T-helper 1 cell treated with Interleukin-12 subunit alpha and Interleukin-12 subunit beta and Interleukin-4 antibody, amounts not matched to agents 30 ng/mL and 1 ng/mL, for 36 hours (primary cell): ENCODE data around the gene TREML1. TPM values are rescaled to one million over a fixed set of nuclear protein-coding genes. Genes with fewer than 3 reads are reported as not detected.
"Not testable (repeated sequence)": the region's sequence is repeated elsewhere in the genome, so short reads cannot be mapped to it uniquely, and the experiment has no call there.

Source experiments
- intact Hi-C: fragments of 100-400 bp; cut with micrococcal nuclease; formaldehyde crosslinking; loops from one replicate; pipeline ENCODE4 v1.15.1; 2024
- total RNA-seq: library from RNA; stranded (reverse); gene quantifications from 2 replicates; pipeline ENCODE4 v1.2.3, GENCODE V29; 2022

TREML1 gene, protein sequence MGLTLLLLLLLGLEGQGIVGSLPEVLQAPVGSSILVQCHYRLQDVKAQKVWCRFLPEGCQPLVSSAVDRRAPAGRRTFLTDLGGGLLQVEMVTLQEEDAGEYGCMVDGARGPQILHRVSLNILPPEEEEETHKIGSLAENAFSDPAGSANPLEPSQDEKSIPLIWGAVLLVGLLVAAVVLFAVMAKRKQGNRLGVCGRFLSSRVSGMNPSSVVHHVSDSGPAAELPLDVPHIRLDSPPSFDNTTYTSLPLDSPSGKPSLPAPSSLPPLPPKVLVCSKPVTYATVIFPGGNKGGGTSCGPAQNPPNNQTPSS
- total RNA-seq = not detected in 2 replicates

DNA sequence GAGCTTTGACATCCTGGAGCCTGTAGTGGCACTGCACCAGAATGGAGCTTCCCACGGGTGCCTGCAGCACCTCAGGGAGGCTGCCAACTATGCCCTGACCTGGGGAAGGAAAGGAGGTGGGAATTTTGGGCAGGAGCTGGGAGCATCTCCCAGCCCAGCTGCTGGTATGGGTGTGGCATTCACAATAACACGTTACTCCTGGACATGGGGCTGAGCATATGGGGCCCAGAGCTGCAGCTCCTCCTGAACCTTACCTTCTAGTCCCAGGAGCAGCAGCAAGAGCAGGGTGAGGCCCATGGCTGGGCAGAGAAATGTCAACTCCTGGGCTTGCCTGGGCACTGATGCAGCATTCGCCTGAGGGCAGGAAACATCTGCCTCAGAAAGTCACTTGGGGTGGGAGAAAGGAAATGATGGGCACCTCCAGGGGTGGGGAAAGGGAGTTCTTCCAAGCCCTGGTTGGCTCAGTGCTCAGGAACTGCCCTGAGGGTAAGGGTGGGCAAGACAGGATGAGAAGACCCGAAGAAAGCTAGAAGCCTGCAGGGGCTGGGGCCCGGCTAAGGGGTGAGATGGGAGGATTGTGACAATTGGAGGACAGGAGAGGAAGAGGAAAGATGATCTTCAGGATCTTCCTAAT, at the start of gene TREML1:
TSS of gene TREML1 (minus strand) at position 356 of the 634 bp plus-strand sequence. CDS start at position 297, 59 bp downstream.
- intact Hi-C loops = no loop called here

DNA sequence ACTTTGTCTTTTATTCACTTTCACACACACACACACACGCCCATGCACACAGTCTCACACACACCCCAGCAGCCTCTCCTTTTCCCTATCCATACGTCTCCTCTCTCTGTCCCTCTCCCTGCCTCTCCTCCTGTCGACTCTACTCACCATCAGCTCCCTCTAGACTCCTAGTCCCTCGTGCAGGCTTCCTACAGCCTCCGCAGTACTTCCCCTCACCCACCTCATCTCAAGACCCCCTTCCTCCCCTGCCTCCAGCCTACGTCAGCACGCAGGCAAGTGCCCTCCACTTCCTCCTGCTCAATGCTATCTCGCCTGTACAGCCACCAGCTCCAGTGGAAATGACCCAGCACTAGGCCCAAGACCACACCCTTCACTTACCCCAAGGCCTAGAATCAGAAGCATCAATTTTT, 47.6 kb upstream of the TREML1 start:
- intact Hi-C loops = loop anchor here (2.0 to 5.0 kb wide), 5 partner anchors 19 to 829 kb away; no protein-coding TSS in a partner anchor

DNA sequence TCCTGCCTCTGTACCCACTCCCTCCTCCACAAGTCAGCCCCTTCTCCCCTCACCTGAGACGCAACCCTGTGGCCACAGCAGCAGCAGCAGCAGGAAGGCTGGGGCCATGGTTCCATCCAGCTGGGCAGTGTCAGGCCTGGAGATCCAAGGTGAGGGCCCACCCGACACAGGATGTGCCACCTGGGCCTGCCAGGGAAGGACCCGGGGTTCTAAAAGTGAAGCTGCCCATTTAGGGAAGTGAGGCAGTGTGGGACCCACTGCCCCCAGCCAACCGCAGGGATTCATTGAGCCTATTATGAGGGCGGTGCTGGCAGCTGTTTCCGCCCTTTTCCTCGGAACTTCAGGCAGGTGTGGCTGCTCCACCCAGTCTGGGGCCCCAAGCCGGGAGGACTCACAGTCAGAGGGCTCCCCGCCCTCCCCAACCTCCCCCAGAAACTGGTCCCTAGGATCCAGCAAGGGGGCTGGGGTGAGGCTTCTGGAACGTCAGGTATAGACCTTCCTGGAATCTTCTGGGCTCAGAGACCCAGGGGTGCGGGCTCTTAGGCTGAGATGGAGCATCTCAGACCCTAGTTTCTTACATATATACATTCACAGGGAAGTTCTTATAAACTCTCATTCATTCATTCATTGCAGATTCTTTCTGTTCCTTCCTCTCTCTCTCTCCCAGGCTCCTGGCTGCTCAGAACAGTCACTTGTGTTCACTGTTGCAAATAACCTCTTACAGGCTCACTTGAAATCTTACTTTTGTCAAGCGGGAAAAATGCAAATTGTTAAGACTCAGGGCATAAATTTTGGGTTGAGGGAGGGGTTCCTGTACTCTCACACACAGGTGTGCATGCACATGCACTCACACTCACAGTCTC, 47.0 kb upstream of the TREML1 start, which contains the start of gene TREML2:
TSS of gene TREML2 (minus strand) at position 249 of the 863 bp plus-strand sequence. CDS start at position 108, 141 bp downstream.
- intact Hi-C loops = loop anchor here (1.0 to 5.0 kb wide), 7 partner anchors 18 to 829 kb away; partner anchors contain the start of genes NFYA and OARD1

DNA sequence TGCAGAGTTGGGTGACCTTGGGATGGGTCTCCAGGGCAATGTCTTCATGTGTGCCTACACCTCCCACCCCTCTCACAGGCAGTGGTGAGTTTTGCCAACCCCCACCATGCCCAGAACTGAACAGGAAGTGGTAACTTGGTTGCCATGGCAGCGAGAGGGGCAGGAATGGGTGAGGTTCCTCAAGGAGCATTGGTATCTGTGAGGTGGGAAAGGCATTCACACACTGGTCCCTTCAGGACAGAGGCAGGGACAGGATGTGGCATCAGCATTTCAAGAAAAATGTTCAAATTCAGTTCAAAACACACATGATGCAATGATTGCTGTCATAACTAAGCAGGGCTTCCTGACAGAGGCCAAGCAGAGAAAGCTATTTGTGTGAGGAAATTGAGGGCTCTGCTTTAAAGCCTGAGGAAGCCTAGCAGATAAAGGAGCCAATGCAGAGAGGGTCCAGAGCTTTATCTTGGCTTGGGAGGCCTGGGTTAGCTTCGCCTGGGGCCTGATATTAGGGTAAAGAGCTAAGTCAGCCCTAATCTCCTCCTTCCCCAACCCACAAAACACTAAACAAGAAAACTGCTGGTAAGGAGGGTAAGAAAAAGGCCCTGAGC, 46.3 kb upstream of the TREML1 start:
- intact Hi-C loops = loop anchor here (1.0 to 5.0 kb wide), 7 partner anchors 18 to 828 kb away; partner anchors contain the start of genes NFYA and OARD1

DNA sequence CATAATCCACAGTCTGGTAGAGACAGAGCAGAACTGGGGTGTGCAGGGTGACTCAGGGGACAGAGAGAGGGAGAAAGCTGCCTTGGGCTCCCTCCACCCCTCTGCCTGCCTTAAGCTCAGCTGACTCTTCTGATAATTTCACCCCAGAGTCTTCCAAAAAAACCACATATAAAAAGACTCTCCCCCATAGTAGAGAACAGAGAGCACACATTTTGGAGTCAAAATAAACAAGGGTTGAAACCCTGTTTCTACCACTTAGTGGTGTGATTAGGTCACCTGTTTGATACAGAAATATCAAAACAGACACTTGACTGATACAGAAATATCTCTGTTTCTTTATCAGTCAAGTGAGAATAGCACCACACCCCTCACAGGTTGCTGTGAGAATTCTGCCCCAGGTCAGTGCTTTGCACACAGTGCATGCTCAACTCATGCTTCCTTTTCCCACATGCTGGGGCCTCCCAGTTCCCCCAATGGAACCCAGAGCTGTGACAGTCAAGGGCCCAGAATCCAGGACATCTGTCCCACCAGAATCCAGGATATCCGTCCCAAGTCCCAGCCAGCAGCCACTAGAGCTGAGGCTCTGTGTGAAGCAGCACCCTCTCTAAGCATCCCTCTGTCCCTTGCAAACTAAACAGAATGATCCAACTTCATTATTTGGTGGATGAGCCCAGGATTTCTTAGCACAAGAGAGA, 45.6 kb upstream of the TREML1 start:
- intact Hi-C loops = loop anchor here (1.0 to 5.0 kb wide), 7 partner anchors 17 to 827 kb away; partner anchors contain the start of genes NFYA and OARD1

DNA sequence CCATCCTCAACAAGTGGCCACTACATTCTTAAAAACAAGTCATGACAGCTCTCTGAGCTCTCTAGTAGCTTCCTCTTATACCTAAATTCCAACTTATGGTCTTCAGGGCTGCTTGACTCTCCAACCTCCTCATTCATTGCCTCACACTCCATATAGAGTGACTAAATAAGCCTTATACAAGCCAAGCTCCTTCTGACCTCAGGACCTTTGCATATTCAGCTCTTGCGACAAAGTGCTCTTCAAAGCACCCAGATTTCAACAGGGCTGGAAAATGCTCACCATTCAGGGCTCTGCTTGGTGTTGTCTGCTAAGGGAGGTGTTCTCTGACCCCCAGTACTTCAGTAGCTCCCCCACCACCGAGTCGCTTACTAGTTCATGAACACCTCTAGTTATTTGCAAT, 43.1 kb upstream of the TREML1 start:
- intact Hi-C loops = no loop called here

DNA sequence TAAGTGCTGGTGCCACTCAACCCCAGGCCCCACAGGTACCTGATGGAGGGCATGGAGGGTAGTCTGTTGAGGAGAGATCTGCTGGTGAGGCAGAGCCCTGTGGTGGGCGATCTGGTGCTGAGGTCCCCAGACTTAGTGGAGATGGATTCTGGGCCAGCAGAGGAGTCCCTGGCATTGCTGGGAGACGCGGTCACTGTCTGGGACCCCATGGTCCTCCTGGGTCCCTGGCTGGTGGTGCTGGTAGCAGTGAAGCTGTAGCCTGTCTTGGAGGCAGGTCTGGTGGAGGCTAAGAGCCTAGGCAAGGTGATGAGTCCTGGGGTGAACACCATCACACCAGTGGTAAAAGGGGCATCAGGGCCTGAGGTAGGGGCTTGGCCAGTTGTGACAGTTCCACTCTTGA, 40.2 kb upstream of the TREML1 start:
- intact Hi-C loops = no loop called here

DNA sequence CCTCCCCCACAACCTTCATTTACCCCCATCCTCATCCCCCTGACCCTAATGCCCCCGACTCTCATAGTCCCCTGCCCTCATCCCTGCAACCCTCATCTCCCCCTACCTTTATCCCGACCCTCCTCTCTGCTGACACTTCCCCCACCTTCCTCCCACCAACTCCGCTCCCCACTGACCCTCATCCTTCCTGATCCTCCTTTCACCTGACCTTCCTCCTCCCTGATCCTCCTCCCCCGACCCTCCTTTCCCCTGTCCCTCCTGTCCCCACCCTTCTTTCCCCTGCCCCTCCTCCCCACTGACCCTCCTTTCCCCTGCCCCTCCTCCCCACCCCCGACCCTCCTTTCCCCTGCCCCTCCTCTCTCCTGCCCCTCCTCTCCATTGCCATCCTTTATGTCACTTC, 39.7 kb upstream of the TREML1 start:
- intact Hi-C loops = no loop called here

DNA sequence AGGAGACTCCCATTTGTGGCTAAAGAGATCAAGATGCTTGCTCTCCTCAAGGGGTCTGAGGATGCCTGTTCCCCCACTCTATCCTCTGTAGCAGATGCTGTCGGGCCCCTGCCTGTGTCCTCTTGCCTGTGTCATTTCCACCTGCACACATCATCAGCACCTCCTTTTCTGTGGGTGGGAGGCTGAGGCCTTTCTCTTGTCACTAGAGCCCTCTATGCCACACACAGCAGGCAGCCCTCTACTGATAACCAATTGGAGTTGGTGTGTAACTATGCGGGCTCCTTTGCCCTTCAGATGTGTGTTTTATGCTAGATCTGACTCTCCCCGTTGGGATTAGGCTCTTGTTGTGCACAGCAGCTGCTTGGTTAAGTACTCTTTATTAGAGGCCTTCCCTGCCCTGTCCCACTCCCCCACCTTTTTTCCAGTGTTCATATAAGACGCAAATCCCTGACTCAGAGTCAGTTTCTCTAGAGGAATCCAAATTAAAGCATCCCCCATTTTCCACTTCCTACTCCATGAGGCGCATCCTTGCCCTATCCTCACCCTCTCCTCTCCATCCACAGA, 39.1 kb upstream of the TREML1 start:
- intact Hi-C loops = no loop called here

DNA sequence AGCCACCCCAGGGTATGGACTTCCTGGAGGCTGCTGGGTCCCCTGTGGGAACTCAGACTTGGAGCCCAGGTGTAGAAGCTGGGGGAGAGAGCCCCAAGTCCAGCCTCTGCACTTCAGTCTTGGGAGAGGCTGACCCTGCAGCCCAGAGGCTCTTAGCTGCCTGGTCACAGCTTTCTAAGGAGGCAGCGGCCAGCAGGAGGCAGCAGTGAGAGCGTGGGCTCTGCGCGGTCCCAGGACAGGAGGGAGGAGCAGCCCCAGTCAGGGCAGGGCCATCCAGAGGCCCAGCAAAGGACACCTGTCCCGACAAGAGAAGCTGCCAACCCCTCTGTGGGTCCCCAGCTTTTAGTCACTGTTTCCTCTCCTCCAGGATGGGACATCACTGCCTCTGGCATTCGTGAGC, 37.4 kb upstream of the TREML1 start:
- intact Hi-C loops = loop anchor here (1.0 kb wide), 1 partner anchor 127 kb away; no protein-coding TSS in a partner anchor

DNA sequence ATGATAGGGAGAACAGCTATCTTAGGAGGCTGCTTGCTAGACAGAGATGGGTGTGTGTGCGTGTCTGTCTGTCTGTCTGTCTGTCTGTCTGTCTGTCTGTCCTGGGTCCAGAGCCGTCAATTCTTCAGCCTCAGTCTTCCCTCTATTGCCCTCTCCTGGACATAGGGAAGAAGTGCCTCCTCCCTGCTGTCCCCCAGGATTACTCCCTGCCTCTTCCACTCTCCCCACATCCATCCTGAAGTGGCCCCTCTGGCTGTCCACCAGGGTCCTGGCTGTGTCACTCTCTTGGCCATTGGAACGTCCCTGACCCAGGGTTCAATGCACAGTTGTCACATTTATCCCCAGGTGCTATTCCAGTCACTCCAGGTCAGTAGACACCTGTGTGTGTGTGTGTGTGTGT, 36.6 kb upstream of the TREML1 start:
- intact Hi-C loops = loop anchor here (1.0 kb wide), 1 partner anchor 128 kb away; no protein-coding TSS in a partner anchor

DNA sequence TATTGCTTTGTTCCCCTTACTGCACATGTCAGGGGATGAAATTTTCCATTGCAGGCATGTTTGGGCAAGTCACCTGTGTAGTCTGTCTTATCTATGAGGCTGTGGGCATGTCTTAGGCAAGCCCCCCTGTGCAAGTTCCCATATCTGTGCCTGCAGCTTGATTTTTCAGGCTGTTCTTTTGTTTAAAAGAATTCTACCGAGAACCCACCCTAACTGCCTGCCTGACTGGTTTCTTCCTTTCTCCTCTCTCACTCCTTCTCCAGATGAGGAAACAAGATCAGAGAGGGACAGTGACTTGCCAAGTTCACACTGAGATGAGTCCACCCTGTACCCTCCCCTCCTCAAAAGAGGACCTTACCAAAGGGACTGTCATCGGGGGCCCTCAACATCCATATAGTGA, 35.8 kb upstream of the TREML1 start:
- intact Hi-C loops = no loop called here

DNA sequence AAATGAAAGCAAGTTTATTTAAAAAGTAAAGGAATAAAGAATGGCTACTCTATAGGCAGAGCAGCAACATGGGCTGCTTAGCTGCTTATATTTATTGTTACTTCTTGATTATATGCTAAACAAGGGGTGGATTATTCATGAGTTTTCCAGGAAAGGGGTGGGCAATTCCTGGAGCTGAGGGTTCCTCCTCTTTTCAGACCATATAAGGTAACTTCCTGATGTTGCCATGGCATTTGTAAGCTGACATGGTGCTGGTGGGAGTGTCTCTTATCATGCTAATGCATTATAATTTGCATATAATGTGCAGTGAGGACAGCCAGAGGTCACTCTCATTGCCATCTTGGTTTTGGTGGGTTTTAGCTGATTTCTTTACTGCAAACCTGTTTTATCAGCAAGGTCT, 34.9 kb upstream of the TREML1 start:
- intact Hi-C loops = not testable (repeated sequence)

DNA sequence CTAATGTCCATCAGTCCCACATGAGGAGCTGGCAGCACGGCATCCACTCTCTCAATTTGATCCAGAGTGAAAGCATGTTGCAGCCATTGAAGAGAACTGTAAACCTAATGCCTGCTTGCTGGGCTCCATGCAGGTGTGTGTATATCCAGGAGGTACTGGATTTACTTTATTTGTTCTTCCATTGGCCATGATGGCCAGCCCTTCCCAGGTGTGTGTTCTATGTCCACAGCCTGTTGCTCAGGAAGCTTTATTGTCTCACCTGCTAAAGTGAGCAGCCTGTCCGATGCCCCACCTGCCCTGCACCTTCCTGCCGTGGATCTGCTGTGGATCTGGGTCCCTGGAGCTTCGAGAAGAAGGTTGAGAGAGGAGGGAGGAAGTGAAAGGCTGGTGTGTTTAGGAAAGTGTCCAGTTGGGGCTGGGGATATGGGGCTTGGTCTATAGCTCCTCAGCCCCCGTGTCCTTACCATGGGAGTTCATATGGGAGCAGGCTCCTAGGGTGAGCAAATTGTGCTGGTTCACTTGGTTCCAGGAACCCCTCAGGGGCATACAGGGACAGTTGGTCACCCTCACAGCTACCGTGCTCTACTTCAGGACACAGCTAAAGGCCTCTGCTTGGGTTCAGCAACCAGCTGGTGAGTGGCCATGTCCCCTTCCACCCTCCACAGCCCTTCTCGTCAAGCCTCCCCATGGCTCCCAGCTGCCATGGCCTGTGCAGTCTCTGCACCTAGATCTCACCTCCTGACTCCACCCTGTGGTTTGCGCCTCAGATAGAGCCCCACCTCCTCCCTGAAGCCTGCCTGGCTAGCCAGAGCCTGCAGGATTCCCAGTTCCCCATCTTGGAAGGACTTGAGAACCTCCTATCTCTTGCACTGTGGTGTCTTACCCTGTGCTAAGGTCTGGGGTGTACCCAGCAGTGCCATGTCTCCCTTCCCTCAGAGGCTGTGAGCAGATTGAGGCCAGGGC, 34.1 kb upstream of the TREML1 start:
- intact Hi-C loops = no loop called here

DNA sequence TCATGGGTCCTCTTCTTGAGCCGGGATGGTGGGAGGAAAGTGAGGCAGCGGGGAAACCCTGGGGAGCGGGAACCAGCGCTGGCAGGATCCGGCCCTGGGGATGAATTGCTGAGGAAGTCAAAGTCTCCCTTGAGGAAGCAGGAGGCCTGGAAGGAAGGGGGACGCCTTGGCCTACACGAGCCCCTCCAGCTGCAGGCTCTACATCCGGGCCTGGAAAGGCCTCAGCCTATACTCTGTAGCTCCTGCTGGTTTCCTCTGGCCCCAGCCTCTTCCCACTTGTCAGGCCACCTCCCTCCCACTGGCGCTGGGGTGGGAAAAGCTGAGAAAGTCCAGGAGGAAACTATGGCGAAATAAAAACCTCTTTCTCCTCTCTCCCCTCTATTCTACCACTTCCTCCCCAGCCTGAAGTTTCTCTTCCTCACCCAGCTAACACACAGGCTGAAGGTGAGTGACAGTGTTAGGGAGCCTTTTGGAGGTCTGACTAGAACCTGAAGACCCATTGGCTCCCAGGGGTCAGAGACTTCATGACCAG, 31.9 kb upstream of the TREML1 start:
- intact Hi-C loops = no loop called here

DNA sequence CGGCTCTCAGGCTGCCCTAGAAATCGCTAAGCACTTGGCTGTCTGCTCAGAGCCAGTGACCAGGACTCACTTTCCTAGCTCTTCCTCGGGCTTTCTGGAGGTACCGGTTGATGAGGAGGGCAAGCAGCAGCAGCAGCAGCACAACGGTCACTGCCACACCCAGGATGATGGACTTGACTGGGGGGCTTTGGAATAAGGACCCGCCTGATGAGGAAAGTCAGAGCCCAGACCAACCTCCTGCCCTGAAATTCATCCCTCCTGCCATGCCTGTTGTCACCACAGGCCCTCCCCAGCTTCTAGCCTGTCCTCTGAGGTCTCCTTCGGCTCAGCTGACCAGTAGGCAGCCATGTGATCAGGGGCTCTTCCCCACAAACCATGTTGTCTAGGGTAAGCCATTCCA, 30.6 kb upstream of the TREML1 start:
- intact Hi-C loops = no loop called here

DNA sequence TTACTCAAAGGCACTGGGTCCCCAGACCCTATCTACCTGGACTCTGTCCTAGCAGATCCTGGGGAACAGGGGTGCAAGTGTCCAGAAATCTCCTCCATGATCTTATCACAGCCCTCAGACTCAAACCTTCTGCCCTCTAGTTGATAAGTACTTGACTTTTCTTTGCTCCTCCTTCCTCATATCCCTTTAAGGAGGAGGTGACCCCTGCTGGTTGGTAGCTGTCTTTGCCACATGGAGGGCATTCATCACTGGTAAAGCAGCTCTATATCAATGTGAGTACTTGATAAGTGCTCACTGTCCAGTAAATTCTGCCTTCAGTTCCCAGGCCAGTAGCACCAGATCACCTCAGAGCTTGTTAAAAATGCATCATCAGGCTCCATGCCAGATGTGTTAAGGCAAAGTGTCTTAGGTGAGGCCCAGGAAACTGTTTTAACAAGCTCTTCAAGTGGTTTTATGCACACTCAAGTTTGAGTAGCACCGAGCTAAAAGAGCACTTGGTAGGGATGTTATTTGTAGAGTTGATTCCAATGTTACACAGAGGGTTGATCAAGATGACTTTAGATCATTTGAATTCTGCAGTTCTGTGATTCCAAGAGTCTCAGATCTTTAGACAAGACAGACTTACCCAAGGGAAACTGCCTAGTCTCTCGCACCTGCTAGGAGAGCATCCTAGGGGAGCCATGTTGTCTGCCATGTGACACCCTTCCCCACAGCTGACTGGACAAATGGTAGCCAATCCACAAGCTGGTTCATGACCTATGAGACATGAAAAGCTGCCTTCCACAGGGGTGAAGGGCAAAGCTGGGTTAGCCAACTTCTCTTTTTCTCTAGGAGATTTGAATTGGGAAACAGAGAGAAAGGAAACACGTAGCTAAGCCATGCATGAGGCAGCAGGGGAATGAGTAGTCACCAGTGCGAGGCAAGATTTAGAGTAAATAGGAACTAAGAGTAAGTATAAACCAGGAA, 28.2 kb upstream of the TREML1 start:
- intact Hi-C loops = loop anchor here (1.0 to 2.0 kb wide), 6 partner anchors 18 to 176 kb away; partner anchors contain the start of gene TREML2
